ENCODE results near the gene MICU1. TPM values are rescaled to one million over a fixed set of nuclear protein-coding genes. Genes with fewer than 3 reads are reported as not detected.

The MICU1 gene
- total RNA-seq, 4 donors from 2014 or later: 14.6 to 22.2 (median 20.1) TPM

- 95 to 100% methylated on average over 2 of the region's 2 CpGs for WGBS, 2 donors
- intact Hi-C loops (cut with DNase I): no loop called here
These were observed 24.7 kb downstream of the MICU1 start for GRCh38 chr10:72601144-72601543.

GRCh38 chr10:72598769-72599701 is 26.8 kb downstream of the MICU1 start:
- Histone ChIP-seq H3K27me3 (no peaks in the 10 kb centered on the region), H3K27ac (no peak overlapping the region), H3K36me3 (no peaks in the 10 kb centered on the region), H3K4me3 (no peak overlapping the region), H3K4me1 (no peaks in the 10 kb centered on the region), H3K9me3 (no peaks in the 10 kb centered on the region)
- intact Hi-C loops (cut with DNase I): no loop called here
- DNase-seq: no peak
- TF ChIP-seq CTCF (IDR thresholded peaks at IDR 0.05) (no peak), POLR2A (IDR thresholded peaks at IDR 0.05) (no peak)
- WGBS, 2 donors: 67 to 69% methylated on average over 4 of the region's 4 CpGs

More at GRCh38 chr10:72601144-72601543, 24.7 kb downstream of the MICU1 start:
- TF ChIP-seq CTCF (IDR thresholded peaks at IDR 0.05): no peak
- Histone ChIP-seq H3K4me1 (peaks cover 0 to 9% (median 0%) of the 10 kb centered on the region in 3 donors), H3K9me3 (no peaks in the 10 kb centered on the region), H3K4me3 (no peak overlapping the region), H3K27me3 (no peaks in the 10 kb centered on the region), H3K27ac (no peak overlapping the region), H3K36me3 (no peaks in the 10 kb centered on the region)
- DNase-seq: no peak

GRCh38 chr10:72597897-72598296 is 28.0 kb downstream of the MICU1 start:
- intact Hi-C loops (cut with DNase I): no loop called here
- no peak for DNase-seq
- Histone ChIP-seq H3K4me3 (no peak overlapping the region), H3K4me1 (no peaks in the 10 kb centered on the region), H3K9me3 (no peaks in the 10 kb centered on the region), H3K36me3 (no peaks in the 10 kb centered on the region), H3K27me3 (no peaks in the 10 kb centered on the region), H3K27ac (no peak overlapping the region)
- WGBS, 2 donors: 67 to 78% methylated on average over 1 of the region's 1 CpG
- no peak for TF ChIP-seq CTCF (IDR thresholded peaks at IDR 0.05)
- no peak for TF ChIP-seq POLR2A (IDR thresholded peaks at IDR 0.05)

GRCh38 chr10:72595436-72595835 is 30.4 kb downstream of the MICU1 start:
- intact Hi-C loops (cut with DNase I): no loop called here
- Histone ChIP-seq H3K9me3 (no peaks in the 10 kb centered on the region), H3K4me3 (no peak overlapping the region), H3K36me3 (no peaks in the 10 kb centered on the region), H3K27me3 (no peaks in the 10 kb centered on the region), H3K27ac (no peak overlapping the region), H3K4me1 (no peaks in the 10 kb centered on the region)
- TF ChIP-seq CTCF (IDR thresholded peaks at IDR 0.05): no peak
- no peak for TF ChIP-seq POLR2A (IDR thresholded peaks at IDR 0.05)
- WGBS, 2 donors: 100% methylated on average over 1 of the region's 1 CpG
- no peak for DNase-seq

- WGBS, 2 donors: 60 to 65% methylated on average over 1 of the region's 1 CpG
- Histone ChIP-seq H3K27ac (no peak overlapping the region), H3K36me3 (no peaks in the 10 kb centered on the region), H3K9me3 (no peaks in the 10 kb centered on the region), H3K27me3 (no peaks in the 10 kb centered on the region), H3K4me1 (no peaks in the 10 kb centered on the region), H3K4me3 (no peak overlapping the region)
- no peak for TF ChIP-seq CTCF (IDR thresholded peaks at IDR 0.05)
- no peak for TF ChIP-seq POLR2A (IDR thresholded peaks at IDR 0.05)
- no peak for DNase-seq
- intact Hi-C loops (cut with DNase I): no loop called here
These were observed 31.9 kb downstream of the MICU1 start for GRCh38 chr10:72593963-72594362.
